ENCODE results near the gene ABCC8.

ABCC8 gene

GRCh38 chr11:17413414-17414316, 63.0 kb downstream of the ABCC8 start:
- Histone ChIP-seq H3K9me3 (ENCODE audit: control insufficient read depth, insufficient read depth, low read depth, low read length) (no peaks in the 10 kb centered on the region), H3K27ac (ENCODE audit: extremely low read depth, low read depth, low read length) (no peak overlapping the region), H3K4me3 (ENCODE audit: low read depth, low read length) (no peak overlapping the region), H3K4me1 (ENCODE audit: control insufficient read depth, insufficient read depth, low read length) (peaks cover 3% of the 10 kb centered on the region; the same call in 1 of the 2 replicates), H3K36me3 (ENCODE audit: control insufficient read depth in 2 of 2, insufficient read depth in 1 of 2, low read length in 2 of 2) (no peaks in the 10 kb centered on the region)
- TF ChIP-seq ZNF341 (tag by site-specific recombination; IDR thresholded peaks at IDR 0.05; ENCODE audit: low read depth) (no peak), PRDM6 (tag by site-specific recombination; IDR thresholded peaks at IDR 0.05) (no peak), ZBTB26 (tag by site-specific recombination; optimal IDR thresholded peaks at IDR 0.05) (no peak), ZNF76 (tag by site-specific recombination; IDR thresholded peaks at IDR 0.05; ENCODE audit: borderline replicate concordance, low read depth) (no peak), ZNF311 (tag by site-specific recombination; IDR thresholded peaks at IDR 0.05; ENCODE audit: borderline replicate concordance) (no peak), ZNF394 (tag by site-specific recombination; IDR thresholded peaks at IDR 0.05; ENCODE audit: borderline replicate concordance) (no peak)
- CTCF ChIA-PET: interaction anchor here (0.9 to 1.0 kb wide), 2 partner anchors 91 to 115 kb away, joined by 3 to 5 read pairs; no protein-coding TSS in a partner anchor
- POLR2A ChIA-PET: no interaction called here

- Histone ChIP-seq H3K4me1 (ENCODE audit: control insufficient read depth, insufficient read depth, low read length) (no peaks in the 10 kb centered on the region), H3K9me3 (ENCODE audit: control insufficient read depth, insufficient read depth, low read depth, low read length) (no peaks in the 10 kb centered on the region), H3K36me3 (ENCODE audit: control insufficient read depth in 2 of 2, insufficient read depth in 1 of 2, low read length in 2 of 2) (no peaks in the 10 kb centered on the region), H3K27ac (ENCODE audit: extremely low read depth, low read depth, low read length) (no peak overlapping the region), H3K4me3 (ENCODE audit: low read depth, low read length) (no peak overlapping the region)
- ChIA-PET POLR2A (no interaction called here), CTCF (interaction anchor here (0.6 to 1.0 kb wide), 4 partner anchors 35 to 116 kb away, joined by 3 to 5 read pairs (median 4); no protein-coding TSS in a partner anchor)
- TF ChIP-seq ZNF513 (tag by site-specific recombination; IDR thresholded peaks at IDR 0.05): no peak
- no peak for TF ChIP-seq ZNF19 (tag by site-specific recombination; IDR thresholded peaks at IDR 0.05; ENCODE audit: low read depth)
- no peak for TF ChIP-seq WT1 (tag by site-specific recombination; IDR thresholded peaks at IDR 0.05)
- no peak for TF ChIP-seq PRDM2 (tag by site-specific recombination; IDR thresholded peaks at IDR 0.05; ENCODE audit: borderline replicate concordance)
- TF ChIP-seq ZNF148 (tag by site-specific recombination; IDR thresholded peaks at IDR 0.05; ENCODE audit: borderline replicate concordance): no peak
- TF ChIP-seq ZNF596 (tag by site-specific recombination; IDR thresholded peaks at IDR 0.05): no peak
- TF ChIP-seq ZNF664 (tag by site-specific recombination; IDR thresholded peaks at IDR 0.05): no peak
- no peak for TF ChIP-seq ZNF544 (tag by site-specific recombination; IDR thresholded peaks at IDR 0.05)
- no peak for TF ChIP-seq ZBTB21 (tag by site-specific recombination; IDR thresholded peaks at IDR 0.05)
- no peak for TF ChIP-seq ZSCAN23 (tag by site-specific recombination; IDR thresholded peaks at IDR 0.05)
- no peak for TF ChIP-seq ZNF514 (tag by site-specific recombination; IDR thresholded peaks at IDR 0.05)
- no peak for TF ChIP-seq ZNF701 (tag by site-specific recombination; IDR thresholded peaks at IDR 0.05)
Measured at GRCh38 chr11:17412488-17413180, 64.0 kb downstream of the ABCC8 start.
